ENCODE results near the gene SIRPA.

SIRPA gene

GRCh38 chr20:1908191-1908590 lies 13.0 kb downstream of the SIRPA start:
- TF ChIP-seq POLR2AphosphoS5 (IDR thresholded peaks at IDR 0.05; ENCODE audit: low read depth, low read length): no peak

GRCh38 chr20:1909097-1909496 lies 13.9 kb downstream of the SIRPA start:
- no peak for TF ChIP-seq SIN3A (IDR thresholded peaks at IDR 0.05; ENCODE audit: borderline replicate concordance, insufficient read depth, low read length)
- TF ChIP-seq FOXP2 (optimal IDR thresholded peaks at IDR 0.05; ENCODE audit: borderline replicate concordance, extremely low read depth, extremely low read length, insufficient read depth): no peak
- no peak for TF ChIP-seq TAF1 (IDR thresholded peaks at IDR 0.05; ENCODE audit: borderline replicate concordance, insufficient read depth, low read length)
- TF ChIP-seq POLR2AphosphoS5 (IDR thresholded peaks at IDR 0.05; ENCODE audit: low read depth, low read length): no peak
- no peak for TF ChIP-seq REST (IDR thresholded peaks at IDR 0.05; ENCODE audit: insufficient read depth in 1 of 2, low read depth in 2 of 2, low read length in 2 of 2)

GRCh38 chr20:1911536-1911935 lies 16.3 kb downstream of the SIRPA start:
- TF ChIP-seq SIN3A (IDR thresholded peaks at IDR 0.05; ENCODE audit: borderline replicate concordance, insufficient read depth, low read length): no peak
- TF ChIP-seq TAF1 (IDR thresholded peaks at IDR 0.05; ENCODE audit: borderline replicate concordance, insufficient read depth, low read length): no peak
- no peak for TF ChIP-seq REST (IDR thresholded peaks at IDR 0.05; ENCODE audit: insufficient read depth in 1 of 2, low read depth in 2 of 2, low read length in 2 of 2)
- no peak for TF ChIP-seq FOXP2 (optimal IDR thresholded peaks at IDR 0.05; ENCODE audit: borderline replicate concordance, extremely low read depth, extremely low read length, insufficient read depth)
- no peak for TF ChIP-seq POLR2AphosphoS5 (IDR thresholded peaks at IDR 0.05; ENCODE audit: low read depth, low read length)

GRCh38 chr20:1912053-1912452 lies 16.8 kb downstream of the SIRPA start:
- no peak for TF ChIP-seq POLR2AphosphoS5 (IDR thresholded peaks at IDR 0.05; ENCODE audit: low read depth, low read length)
- no peak for TF ChIP-seq SIN3A (IDR thresholded peaks at IDR 0.05; ENCODE audit: borderline replicate concordance, insufficient read depth, low read length)
- no peak for TF ChIP-seq FOXP2 (optimal IDR thresholded peaks at IDR 0.05; ENCODE audit: borderline replicate concordance, extremely low read depth, extremely low read length, insufficient read depth)
- no peak for TF ChIP-seq REST (IDR thresholded peaks at IDR 0.05; ENCODE audit: insufficient read depth in 1 of 2, low read depth in 2 of 2, low read length in 2 of 2)
- TF ChIP-seq TAF1 (IDR thresholded peaks at IDR 0.05; ENCODE audit: borderline replicate concordance, insufficient read depth, low read length): no peak

GRCh38 chr20:1912646-1913045 lies 17.4 kb downstream of the SIRPA start:
- no peak for TF ChIP-seq TAF1 (IDR thresholded peaks at IDR 0.05; ENCODE audit: borderline replicate concordance, insufficient read depth, low read length)
- TF ChIP-seq SIN3A (IDR thresholded peaks at IDR 0.05; ENCODE audit: borderline replicate concordance, insufficient read depth, low read length): no peak
- TF ChIP-seq FOXP2 (optimal IDR thresholded peaks at IDR 0.05; ENCODE audit: borderline replicate concordance, extremely low read depth, extremely low read length, insufficient read depth): no peak
- TF ChIP-seq REST (IDR thresholded peaks at IDR 0.05; ENCODE audit: insufficient read depth in 1 of 2, low read depth in 2 of 2, low read length in 2 of 2): no peak
- TF ChIP-seq POLR2AphosphoS5 (IDR thresholded peaks at IDR 0.05; ENCODE audit: low read depth, low read length): no peak

All from PFSK-1 (cell line).